HG03354 (cell line): ENCODE measurements around the gene SLC39A1.

Experiments used
- ATAC-seq: cut with Tn5 transposase; IDR thresholded peaks from one replicate; pipeline ENCODE4 v1.9.1; 2021; ENCODE audit warnings: mild to moderate bottlenecking; ENCODE audit not compliant: unreplicated experiment, poor library complexity, severe bottlenecking

SLC39A1 gene

DNA sequence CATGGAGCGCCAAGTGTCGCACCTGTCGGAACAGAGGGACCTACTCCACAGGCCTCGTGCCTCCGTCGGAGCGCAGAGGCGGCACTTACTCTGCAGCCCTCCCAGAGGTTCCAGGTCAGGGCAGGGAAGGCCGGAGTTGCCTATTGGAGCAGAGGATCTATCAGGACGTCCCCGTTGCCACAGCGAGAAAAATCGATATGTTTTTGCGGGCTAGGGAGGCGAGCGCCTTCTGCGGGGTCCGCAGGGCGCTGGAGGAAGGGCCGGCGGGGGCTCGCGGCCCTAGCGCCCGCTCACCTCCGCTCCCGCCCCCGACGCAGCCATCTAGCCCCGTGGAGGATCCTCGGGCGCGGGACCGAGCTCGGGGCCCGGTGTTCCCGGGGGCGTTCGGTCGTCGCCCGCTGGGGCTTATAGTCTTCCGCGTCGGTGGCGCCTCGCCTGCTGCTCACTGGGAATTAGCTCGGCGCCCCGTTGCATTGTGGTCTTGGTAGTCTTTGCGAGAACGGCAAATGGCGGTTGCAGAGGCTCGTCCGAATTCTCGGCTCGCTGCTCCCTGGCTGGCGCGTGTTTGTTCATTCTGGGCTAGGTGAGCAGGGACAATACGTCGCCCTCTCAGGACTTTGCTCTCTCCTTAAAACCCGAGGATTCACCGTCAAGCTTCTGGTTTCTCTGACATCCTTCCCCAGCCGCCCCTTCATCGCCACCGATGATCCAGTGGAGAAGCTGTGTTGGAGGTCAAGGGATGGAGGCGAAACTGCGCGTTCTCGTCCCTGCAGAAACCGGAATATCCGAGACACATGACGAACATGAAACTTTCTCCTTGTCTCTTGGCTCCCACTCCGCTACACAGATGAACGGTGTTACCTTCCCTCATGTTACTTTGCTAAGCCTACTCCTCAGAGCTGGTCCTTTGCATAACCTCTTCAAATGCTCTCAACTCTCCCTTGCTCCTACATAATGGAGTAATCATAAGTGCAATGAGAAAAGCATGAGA, 14.2 kb upstream of the SLC39A1 start, which contains the start of gene JTB:
Gene JTB (minus strand): TSS at position 425 of the 991 bp plus-strand sequence. CDS start 422 bp downstream, at position 3.
- peak; percentile 80 for ATAC-seq

DNA sequence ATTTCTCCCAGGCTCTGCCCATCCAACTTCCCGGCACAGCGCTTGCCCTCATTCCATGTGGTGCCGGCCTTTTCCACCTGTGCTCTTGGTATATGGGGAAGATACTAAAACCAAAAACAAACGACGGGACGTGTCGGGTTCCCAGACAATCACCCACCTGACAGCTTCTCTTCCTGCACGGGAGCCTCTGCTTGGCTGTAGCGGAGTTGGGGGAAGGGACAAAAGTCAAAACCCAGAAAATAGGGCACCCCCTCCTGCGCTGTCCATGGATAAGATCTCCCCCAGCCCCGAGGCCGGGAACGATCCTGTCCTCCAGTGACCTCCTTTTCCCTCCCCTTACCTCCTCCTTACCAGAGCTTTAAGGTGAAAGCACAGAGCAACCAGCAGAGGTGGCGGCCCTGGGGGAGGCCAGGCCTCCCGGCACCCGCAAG, 13.5 kb upstream of the SLC39A1 start:
- no peak for ATAC-seq

DNA sequence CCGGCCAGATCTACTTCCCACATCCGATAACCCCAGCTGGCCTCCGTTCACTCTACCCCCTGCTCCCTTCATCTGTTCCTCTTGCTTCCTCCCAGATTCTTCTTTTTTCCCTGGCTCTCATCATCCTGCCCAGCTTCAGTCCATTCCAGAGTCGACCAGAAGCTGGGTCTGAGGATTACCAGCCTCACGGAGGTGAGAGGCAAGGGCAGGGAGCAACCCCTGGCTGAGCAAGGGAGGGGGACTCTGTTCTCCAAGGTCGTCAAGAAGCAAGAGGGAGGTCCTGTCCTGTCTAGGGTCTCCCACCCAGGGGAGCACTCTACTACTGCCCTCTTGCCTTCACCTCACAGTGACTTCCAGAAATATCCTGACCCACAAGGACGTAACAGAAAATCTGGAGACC, 10.2 kb upstream of the SLC39A1 start:
- ATAC-seq: no peak

DNA sequence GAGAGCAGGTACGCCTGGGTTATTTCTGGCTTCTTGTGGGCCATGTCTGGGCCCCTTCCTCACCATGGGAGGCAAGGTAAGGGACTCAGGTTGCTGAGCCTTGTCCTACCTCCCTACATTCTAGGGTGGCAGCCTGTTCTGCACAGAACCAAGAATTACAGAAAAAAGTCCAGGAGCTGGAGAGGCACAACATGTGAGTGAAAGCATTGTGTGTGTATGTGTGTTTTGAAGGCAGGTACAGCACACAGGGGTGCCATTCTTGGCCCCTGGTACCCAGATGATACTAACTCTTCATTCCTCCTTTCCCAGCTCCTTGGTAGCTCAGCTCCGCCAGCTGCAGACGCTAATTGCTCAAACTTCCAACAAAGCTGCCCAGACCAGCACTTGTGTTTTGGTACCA, 9.7 kb upstream of the SLC39A1 start:
- ATAC-seq: no peak

DNA sequence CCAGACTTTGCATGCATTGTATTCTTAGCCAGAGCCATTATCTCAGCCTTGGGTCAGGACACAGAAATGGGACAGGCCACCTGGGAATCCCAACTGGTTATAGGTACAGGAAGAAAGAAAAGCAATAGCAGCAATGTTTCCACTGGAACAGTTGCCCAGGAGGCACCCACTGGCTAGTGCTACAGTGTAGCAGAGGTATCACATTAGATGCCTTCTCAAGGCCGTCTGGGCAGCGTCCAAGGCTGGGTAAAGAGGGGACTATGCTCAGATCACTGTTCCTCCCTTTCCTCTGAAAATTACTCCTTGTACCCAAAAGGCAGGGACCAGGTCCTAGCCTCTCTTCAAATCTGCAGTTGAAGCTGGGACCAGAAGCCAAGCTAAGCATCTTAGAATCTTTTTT, 7.0 kb upstream of the SLC39A1 start:
- ATAC-seq: no peak

DNA sequence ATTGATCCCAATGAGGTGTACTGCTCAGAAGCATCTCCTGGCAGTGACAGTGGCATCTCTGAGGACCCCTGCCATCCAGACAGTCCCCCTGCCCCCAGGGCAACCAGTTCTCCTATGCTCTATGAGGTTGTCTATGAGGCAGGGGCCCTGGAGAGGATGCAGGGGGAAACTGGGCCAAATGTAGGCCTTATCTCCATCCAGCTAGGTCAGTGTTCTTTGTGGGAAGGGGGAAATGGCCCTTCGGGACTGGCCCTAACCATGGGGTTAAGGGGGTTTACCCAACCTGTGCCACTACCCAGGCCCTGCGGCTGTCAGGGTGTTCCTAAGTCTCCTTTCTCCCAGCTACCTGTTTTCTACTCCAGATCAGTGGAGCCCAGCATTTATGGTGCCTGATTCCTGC, 5.6 kb upstream of the SLC39A1 start:
- no peak for ATAC-seq

DNA sequence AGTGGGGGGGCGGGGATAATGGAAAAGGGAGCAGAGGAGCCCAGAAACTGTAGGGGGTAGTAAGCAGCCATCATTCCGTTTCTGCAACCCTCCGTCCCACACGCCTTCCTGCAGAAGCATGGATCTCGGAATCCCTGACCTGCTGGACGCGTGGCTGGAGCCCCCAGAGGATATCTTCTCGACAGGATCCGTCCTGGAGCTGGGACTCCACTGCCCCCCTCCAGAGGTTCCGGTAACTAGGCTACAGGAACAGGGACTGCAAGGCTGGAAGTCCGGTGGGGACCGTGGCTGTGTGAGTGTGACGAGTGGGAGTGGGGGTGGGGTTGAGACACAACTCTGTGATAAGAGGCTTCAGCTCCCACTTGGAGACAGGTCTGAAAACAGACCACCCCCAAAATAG, 5.1 kb upstream of the SLC39A1 start:
- no peak for ATAC-seq

DNA sequence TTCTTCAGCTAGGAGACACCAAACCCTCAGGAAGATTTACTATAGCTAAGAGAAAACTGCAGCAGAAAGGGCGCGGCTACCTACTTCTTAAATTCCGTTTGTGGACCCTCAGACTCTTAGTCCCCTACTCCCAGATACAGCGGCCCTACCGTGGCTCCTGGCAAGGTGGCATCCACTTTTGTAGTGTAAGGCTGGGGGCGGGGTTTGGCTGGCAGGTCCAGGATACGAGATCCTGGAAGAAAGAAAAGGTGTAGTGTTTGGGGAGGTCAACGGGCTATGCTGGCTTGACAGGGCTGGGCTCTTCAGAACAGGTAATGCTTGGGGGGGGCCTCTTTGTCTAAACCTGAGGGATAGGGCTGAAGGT, 4.6 kb upstream of the SLC39A1 start:
- no peak for ATAC-seq

DNA sequence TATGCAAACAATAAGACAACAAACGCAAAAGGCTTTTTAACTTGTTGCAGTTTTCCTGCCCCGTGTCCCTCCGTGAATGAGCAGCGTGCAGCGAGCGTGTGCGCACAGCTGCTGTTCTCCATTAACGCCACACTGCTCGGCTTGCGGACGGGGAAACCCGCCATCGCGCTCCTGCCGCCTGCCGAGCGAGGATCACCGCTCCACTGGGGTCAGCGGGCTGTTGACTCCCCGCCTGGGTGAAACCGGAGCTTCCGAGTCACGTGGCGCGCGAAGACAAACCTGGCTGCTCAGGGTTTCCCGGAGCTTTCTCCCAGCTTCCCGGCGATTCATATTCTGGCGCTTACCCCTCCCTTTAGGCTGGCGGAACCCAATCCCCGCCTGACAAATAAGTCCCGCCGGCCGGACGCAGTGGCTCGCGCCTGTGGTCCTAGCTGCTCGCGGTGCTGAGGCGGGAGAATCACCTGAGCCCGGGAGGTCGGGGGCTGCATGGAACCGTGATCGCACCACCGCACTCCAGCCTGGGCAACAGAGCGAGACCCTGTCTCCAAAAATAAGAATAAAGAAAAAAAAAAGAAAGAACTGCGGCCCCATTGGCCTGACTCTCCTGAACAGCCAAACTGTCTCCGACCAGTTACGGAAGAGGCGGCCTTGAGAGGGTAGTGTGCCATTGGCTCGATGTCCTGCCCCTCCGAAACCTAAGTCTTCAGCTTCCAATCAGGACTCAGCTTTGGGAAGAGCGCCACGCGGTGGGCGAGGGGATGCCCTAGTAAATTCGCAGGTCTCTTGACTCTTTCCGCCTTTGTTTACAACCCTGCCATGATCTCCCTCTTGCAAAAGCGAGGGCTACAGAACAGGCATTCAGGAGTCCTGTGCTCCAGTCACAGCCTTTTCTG, 4.0 kb upstream of the SLC39A1 start, which contains the start of gene CREB3L4:
Gene CREB3L4 (plus strand): TSS at position 796 of the 893 bp plus-strand sequence. CDS start 624 bp downstream, outside the sequence.
- peak; percentile 82 for ATAC-seq

DNA sequence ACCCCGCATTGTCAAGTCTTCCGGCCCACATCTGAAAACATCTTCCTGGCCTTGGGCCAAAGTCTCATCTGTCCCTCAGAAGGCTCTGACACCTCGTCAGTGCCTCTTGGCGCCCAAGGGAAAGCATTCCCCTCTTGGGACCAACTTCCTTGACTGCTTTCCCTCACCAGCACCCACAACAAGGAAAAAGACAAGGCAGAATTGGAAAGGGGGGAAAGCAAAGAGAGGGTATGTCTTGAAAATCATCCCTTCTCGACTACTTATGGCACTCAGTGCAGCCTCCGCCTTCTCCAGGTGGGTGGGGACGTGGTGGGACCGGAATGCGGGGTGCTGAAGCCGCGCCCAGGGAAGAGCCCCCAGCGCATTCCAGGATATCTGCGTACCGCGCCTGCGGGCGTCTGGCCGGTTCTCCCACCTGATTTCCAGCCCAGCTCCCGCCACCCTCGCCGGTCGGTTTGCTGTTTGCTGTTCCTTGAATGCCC, 554 bp upstream of the SLC39A1 start:
- ATAC-seq: no peak

DNA sequence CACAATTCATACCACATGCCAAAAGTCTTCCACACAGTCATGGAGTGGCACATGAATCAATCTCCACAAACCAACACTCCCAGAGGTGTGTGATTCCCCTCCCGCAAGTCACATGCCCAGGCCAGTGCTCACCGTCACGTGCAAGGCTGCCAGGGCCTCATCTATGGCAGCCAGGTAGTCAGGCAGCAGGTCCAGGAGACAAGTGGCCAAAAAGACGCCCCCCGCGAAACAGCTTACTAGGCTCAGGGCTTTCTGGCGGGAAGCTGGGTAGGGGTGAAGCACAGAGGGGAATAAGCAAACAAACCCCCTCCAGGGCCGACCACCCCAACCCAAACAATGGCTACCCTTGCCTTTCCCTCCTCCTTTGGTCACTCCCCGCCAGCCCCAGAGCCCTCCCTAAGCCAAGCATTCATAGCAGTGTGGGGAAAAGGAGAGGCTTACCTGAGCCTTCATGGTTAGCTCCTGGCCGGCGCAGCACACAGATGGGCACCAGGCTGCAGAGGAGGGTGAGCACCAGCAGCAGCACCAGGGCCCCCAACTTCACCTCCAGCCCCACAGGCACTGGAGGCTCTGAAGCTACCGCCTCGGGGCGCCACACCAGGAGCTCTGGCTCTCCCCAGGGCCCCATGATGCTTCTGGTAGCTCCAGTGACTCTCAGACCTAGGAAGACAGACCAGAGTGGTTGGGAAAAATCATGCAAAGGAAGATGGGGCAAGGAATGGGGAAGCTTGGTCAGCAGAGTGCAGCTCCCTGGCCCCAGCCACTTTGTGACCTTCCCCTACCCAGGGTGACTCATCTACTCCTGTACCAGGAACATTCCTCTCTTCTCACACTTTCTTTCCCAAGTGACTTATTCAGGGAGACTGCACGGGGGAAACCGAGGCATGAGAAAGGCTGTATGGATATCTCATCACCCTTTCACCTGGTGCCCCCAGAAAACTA, 978 bp downstream of the SLC39A1 start:
- no peak for ATAC-seq

DNA sequence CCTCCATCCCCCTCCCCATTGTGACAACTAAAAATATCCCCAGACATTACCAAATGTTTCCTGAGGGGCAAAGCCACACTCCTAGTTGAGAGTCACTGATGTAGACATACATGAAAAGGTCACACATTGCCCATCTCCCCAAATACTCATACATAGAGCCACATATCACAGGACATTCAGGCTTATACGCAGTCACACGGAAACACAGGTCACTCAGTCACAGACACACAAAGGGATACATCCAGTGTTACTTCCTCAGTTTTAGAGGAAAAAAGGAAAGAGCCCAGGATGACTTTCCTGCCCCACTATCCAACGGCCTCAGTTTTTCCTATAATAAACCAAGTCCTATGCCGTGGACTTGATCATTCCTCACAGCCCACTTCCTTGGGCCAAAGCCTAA, 1.9 kb downstream of the SLC39A1 start:
- ATAC-seq: no peak

DNA sequence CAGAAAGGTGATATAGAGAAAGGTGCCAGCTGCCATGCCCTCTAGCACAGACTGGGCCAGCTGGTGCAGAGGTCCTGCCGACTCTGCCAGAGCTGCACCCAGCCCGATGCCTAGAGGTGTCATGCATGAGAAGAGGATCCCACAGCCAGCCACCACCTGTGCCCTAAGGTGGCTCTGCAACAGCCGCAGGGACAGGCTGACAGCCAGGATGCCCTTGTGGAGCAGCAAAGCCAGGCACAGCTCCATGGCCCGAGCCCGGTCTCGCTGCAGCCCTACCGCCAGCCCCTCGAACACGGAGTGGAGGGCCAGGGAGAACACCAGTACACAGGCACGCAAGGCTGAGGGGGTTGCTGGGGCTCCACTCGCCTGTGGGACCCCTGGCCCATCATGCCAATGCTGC, 3.1 kb downstream of the SLC39A1 start:
- no peak for ATAC-seq

DNA sequence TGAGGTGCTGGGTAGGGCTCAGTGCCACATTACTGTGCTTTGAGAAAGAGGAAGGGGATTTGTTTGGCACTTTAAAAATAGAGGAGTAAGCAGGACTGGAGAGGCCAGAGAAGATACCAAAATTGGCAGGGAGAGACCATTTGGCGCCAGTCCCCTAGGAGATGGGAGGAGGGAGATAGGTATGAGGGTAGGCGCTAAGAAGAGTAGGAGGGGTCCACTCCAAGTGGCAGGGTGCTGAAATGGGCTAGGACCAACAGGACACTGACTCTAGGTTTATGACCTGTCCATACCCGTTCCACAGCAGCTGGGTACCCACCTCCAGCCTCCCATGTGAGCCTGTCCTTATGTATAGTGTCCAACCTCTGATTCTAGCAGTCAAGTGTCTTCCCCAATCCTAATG, 3.9 kb downstream of the SLC39A1 start:
- ATAC-seq: no peak

DNA sequence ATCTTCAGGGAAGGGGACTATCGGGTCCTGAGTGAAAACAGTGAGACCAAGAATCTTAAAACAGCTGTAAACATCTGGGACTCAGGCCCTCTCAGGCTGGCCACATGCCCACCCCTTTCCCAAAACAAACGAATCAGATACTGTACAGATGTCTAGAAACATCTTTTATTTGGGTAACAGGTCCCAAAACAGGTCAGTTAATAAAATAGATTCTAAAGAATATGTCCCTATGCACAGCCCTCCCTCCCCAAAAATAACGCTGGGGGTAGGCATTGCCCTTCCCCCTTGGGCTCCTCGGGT, 4.4 kb downstream of the SLC39A1 start:
- no peak for ATAC-seq

DNA sequence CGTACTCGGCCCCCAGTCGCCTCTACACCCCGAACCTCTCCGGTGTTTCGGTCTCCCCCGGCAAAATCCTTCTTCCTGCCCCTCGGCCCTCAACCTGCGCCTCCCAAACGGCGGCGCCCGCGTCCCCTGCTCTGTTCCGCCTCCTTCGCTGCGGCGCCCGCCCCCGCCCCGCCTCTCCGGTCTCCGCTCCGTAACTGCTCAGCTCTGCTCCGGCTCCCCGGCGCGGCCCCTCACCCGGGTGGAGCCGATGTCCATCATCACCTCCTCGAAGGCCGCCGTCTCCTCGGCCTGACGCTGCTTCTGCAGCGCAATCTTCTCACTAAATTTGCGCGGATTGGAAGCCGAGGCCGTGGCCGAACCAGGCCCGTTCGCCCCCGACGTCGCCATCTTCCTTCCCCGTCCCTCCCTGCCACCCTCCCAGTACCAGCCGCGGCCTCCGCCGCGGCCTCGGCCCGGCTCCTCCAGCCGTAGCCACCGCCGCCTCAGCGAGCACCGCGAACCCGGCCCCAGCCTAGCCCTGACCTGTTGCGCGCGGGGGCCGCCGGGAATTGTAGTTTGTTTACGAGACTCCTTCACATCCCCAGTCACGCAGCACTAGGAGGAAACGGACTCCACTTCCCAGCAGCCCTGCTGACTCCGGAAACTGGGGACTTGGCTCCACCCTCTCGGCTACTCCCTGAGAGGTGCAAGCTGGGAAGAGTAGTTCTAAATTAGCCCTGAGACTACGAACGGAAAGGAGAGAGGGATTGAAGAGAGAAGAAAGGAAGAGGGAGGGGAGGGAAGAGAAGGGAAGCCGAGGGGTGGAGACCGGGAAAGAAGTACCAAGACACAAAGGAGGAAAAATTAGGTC, 5.0 kb downstream of the SLC39A1 start, which contains the start of gene CRTC2:
Gene CRTC2 (minus strand): TSS at position 502 of the 850 bp plus-strand sequence. CDS start 115 bp downstream, at position 387.
- ATAC-seq: peak; percentile 80

DNA sequence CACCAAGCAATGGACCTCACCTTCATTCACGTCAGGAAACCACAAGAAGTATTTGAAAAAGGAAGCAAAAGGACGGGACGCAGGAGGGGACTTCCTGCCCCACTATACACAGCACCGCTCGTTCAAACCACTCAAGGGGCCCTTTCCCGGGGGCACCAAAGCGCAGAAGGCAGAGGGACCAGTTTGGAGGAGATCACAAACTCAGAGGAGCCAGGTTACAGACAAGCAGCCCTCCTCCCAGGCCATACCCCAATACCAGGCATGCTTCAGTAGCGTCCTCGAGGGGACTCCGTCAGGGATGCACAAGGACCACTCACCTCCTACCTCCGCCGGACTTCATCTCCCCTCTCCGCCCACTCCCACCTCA, 5.6 kb downstream of the SLC39A1 start:
- peak; percentile 23 for ATAC-seq

DNA sequence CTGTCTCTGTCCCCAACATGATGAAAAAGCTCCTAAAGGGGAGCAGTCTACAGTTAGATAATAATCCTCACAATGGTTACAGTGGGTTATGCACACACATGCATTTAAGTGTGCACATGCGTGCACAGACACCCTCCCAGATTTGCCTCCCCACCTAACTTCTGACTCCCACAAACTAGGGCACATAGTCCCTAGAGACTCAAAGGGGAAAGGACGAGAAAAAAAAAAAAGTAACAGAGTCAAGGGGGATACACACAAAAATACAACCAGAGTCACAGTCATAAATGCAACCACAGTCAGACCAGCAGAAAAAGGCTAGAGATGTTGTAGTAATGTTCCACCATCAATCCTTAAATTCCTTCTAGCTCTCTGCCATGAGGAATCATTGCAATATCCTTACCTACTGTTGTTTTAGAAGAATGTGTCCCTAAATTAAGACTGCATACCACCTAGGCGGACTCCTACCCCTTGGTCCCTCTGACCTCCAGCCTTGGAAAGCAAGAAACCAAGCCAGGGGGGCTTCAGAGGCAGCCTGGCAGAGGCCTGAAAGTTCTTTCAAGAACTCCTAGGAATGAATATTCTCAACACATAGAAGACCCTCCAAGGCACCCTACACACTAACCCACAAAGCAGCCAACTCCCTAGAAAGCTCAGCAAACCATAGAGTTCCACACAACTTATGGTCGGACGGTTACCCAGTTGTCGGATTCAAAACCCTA, 6.2 kb downstream of the SLC39A1 start:
- ATAC-seq: no peak
